GM10266 (cell line): ENCODE results near the gene SLC25A52.

Source experiments
- DNase-seq: peaks from one replicate; pipeline ENCODE4 v3.0.0; 2012; ENCODE audit errors: extremely low spot score
- TF ChIP-seq, protein P1 (sequence below): IDR thresholded peaks from 2 replicates; pipeline ENCODE4 v1.5.1; 2012; ENCODE audit warnings: mild to moderate bottlenecking, low read depth; ENCODE audit not compliant: control insufficient read depth, insufficient read depth; ENCODE audit errors: missing control alignments

SLC25A52 gene

DNA sequence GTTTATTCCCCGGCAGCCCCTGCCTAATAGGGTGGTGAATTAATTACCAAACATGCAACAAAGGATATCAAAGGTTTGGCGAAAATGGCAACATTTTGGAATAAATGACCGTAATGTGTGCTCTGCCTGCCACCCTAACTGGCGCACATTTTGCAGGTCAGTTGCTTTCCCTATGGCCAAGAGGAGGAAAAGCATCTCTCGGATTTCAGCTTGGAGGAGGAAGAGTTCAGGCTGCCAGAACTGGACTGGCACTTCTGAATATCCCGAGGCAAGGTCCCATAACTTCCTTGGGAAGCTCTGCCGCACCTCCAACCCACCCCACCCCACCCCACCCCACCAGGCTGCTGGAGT is 37.1 kb downstream of the SLC25A52 start:
- TF ChIP-seq, protein P1, sequence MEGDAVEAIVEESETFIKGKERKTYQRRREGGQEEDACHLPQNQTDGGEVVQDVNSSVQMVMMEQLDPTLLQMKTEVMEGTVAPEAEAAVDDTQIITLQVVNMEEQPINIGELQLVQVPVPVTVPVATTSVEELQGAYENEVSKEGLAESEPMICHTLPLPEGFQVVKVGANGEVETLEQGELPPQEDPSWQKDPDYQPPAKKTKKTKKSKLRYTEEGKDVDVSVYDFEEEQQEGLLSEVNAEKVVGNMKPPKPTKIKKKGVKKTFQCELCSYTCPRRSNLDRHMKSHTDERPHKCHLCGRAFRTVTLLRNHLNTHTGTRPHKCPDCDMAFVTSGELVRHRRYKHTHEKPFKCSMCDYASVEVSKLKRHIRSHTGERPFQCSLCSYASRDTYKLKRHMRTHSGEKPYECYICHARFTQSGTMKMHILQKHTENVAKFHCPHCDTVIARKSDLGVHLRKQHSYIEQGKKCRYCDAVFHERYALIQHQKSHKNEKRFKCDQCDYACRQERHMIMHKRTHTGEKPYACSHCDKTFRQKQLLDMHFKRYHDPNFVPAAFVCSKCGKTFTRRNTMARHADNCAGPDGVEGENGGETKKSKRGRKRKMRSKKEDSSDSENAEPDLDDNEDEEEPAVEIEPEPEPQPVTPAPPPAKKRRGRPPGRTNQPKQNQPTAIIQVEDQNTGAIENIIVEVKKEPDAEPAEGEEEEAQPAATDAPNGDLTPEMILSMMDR, result no peak
- no peak for DNase-seq

DNA sequence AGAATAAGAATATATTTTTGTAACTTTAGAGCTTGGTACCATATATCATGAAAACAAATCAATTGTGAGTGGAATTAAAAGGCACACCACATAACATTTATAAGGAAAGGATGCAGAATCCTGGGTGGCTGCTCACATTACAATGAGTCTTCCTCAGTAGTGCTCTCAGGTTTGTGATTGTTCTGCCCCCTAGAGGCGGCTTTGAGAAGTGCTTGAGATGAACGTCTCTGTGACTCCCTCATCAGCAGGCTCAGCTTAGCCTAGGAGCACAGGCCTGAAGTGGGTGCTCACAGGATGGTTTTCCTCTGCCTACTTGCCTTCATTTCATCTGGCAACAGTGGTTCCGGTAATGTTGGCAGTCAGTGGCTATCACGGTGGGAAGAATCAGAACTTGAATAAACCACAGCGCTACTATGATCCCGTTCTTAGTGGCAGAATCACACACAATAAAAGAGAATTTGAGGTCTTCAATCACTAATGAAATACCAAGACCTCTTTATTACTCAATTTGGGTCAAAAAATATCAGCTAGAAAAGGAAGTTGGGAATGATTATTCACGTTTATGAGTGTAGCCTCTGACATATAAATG is 38.2 kb downstream of the SLC25A52 start:
- peak; percentile 80 for DNase-seq
- TF ChIP-seq, protein P1, result peak; percentile 89

DNA sequence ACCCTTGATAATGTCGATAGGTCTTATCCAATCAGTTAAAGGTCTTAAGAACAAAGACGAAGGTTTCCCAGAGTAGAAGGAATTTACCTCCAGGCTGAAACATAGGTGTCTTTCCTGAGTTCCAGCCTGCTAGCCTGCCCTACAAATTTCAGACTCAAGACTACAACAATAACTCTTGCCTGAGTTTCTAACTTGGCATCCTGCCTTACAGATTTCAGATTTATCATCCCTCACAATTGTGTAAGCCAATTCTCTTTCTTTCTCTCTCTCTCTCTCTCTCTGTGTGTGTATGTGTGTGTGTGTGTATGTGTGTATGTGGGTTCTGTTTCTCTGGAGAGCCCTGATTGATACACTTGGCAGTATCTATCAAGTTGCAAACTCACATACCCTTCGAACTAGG is 39.1 kb downstream of the SLC25A52 start:
- no peak for DNase-seq
- TF ChIP-seq, protein P1, result no peak

DNA sequence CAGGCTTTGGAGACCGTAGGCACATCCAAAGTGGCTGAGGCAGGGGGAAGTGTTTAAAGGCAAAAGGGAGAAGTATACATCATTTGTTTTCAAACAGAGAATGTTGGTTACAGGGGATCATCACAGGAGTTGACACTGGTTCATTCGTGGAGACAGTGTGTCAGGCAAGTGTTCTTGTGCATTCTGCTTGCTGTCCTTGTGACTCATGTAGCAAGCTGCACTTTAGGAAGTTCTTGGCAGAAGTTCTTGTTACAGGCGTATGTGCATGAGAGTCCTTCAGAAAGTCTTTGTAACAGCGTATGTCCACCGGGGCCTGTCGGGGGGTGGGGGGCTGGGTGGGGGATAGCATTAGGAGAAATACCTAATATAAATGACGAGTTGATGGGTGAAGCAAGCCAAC is 39.8 kb downstream of the SLC25A52 start:
- DNase-seq, result no peak
- TF ChIP-seq, protein P1, result no peak

DNA sequence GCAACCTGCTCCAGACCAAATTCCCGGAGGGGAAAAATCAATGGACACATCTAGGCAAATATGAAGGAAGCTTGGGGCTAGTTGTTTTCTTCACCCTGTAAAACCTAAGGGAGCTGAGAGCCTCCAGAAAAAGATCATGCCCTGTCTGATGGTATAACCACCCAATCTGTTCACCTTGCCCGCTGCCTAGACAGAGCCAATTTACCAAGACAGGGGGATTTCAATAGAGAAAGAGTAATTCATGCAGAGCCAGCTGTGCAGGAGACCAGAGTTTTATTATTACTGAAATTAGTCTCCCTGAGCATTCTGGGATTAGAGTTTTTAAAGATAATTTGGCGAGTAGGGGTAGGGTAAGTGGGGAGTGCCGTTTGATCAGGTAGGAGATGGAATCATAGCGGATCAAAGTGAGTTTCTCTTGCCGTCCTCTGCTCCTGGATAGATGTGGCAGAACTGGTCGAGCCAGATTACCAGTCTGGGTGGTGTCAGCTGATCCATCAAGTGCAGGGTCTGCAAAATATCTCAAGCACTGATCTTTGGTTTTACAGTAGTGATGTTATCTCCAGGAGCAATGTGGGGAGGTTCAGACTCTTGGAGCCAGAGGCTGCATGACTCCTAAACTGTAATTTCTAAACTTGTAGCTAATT is 41.2 kb downstream of the SLC25A52 start:
- TF ChIP-seq, protein P1, result no peak

DNA sequence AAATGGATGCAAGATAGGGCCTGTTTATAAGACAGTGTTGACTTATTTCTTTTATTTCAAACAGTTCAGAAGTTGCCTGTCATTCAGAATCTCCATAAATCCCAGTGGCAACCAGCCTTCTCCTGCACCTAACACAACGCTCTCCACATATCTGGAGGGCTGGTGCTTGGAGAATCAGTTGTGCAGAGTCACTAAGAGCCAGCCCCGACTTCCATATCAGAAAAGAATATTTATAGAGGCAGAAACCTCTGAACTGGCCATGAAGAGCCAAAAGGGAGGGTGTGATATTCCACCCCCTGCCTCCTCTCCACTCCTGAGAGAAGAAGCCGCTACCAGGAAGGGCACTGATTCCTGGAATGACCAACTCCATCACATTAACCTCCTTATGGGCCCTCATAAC is 42.3 kb downstream of the SLC25A52 start:
- TF ChIP-seq, protein P1, result no peak
- no peak for DNase-seq

More for the DNA sequence above, 41.2 kb downstream of the SLC25A52 start:
- DNase-seq, result no peak

DNA sequence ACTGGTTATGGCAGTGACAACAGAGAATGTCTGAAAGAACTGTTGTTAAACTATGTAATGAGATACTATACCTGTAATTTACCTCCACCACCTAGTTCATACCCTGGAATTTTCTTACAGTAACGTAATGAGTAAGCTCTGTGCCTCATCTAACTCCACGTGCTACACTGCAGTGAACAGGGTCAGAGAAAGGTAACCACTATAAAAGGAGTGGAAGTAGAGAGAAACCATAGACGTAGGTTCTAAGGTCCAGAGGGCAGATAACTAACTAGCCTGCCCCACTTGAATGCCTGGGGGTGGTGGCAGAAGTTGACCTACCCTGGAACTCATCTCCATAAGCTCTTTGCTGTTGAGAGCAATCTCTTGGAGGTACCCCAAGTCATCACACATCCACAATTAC is 44.3 kb downstream of the SLC25A52 start:
- DNase-seq, result no peak
- TF ChIP-seq, protein P1, result no peak
